ENCODE data around the gene PCYOX1L.
A peak's percentile ranks its signal among the peaks of the same experiment; 100 is the strongest.

PCYOX1L gene, protein sequence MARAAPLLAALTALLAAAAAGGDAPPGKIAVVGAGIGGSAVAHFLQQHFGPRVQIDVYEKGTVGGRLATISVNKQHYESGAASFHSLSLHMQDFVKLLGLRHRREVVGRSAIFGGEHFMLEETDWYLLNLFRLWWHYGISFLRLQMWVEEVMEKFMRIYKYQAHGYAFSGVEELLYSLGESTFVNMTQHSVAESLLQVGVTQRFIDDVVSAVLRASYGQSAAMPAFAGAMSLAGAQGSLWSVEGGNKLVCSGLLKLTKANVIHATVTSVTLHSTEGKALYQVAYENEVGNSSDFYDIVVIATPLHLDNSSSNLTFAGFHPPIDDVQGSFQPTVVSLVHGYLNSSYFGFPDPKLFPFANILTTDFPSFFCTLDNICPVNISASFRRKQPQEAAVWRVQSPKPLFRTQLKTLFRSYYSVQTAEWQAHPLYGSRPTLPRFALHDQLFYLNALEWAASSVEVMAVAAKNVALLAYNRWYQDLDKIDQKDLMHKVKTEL

DNA sequence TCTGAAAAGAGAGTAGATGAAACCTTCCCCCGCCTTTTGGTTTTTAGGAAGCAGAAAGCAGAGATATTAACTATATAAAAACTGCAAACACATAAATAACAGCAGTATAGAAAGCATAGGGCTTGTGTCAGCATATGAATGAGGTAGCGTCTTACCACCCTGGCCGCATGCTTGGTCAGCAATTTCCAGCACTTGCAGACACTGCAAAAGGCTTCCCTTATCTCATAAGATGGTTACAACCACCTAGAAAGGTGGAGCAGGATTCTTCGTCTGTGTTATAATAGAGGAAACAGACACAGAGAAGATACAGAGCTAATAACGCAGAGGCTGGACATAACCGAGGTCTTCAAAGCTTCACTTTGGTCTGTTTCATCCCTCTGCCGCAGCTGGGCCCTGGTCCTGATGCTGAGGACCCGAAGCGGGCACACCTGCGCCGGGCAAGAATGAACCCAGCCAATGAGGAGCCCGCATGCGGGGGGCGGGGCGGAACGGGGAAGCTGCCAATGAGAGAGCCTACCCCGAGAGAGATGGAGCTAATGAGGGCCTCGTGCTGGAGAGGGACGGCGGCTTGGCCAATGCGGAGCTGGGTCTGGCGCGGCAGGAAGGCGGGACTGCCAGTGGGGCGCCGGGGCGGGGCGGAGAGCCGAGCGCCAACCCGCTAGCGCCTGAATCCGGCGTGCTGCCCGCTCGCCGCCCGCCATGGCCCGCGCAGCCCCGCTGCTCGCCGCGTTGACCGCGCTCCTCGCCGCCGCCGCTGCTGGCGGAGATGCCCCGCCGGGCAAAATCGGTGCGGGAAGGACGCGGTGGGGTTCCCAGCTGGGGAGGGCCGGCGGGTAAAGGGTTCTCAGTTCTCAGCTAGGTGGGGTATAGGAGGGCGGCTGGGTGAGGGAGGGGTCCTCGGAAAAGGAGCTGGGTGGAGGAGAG, at the start of gene PCYOX1L:
Gene PCYOX1L (plus strand): TSS at position 677 of the 924 bp plus-strand sequence. CDS start 23 bp downstream, at position 700.
- TF ChIP-seq REST (IDR thresholded peaks at IDR 0.05; ENCODE audit: low read depth) (no peak), EP300 (IDR thresholded peaks at IDR 0.05; ENCODE audit: borderline replicate concordance) (no peak), FOXM1 (IDR thresholded peaks at IDR 0.05; ENCODE audit: borderline replicate concordance, low read depth) (no peak), ZBTB7A (IDR thresholded peaks at IDR 0.05; ENCODE audit: low read depth) (0 out of 2 replicates have a peak, but pooled peaks have one; percentile 38), TAF1 (IDR thresholded peaks at IDR 0.05; ENCODE audit: low read depth) (peak; percentile 31; the same call in 1 of the 2 replicates), TCF12 (IDR thresholded peaks at IDR 0.05; ENCODE audit: low read depth) (no peak), MAX (IDR thresholded peaks at IDR 0.05) (peak; percentile 71), RAD21 (IDR thresholded peaks at IDR 0.05; ENCODE audit: low read depth) (no peak), USF1 (IDR thresholded peaks at IDR 0.05) (peak; percentile 59; the same call in 1 of the 2 replicates), YY1 (IDR thresholded peaks at IDR 0.05; ENCODE audit: low read depth) (peak; percentile 76), CEBPB (IDR thresholded peaks at IDR 0.05) (no peak), CREB1 (IDR thresholded peaks at IDR 0.05; ENCODE audit: low read depth) (no peak), NFIC (IDR thresholded peaks at IDR 0.05) (no peak; the same call in 1 of the 2 replicates), TEAD4 (IDR thresholded peaks at IDR 0.05) (no peak), EGR1 (IDR thresholded peaks at IDR 0.05) (no peak)

DNA sequence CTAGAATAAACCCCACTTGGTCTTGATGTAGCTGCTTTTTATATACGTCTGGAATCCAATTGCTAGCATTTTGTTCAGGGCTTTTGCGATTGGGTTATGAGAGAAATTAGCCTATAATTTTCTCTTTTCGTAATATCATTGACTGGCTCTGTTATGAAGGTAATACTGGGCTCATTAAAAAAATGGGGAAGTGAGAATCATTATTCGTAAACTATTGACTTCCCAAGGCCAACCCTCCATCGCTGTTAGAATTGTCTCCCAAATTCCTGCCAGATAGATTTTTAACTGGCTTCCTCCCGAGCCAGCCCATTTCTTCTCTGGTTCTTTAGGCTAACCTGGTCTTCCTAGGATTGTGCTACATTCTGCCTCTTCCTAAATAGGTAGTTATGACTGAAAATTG, 48.5 kb upstream of the PCYOX1L start:
- TF ChIP-seq FOXM1 (IDR thresholded peaks at IDR 0.05; ENCODE audit: borderline replicate concordance, low read depth) (no peak), EP300 (IDR thresholded peaks at IDR 0.05; ENCODE audit: borderline replicate concordance) (no peak), TAF1 (IDR thresholded peaks at IDR 0.05; ENCODE audit: low read depth) (no peak), CREB1 (IDR thresholded peaks at IDR 0.05; ENCODE audit: low read depth) (no peak), TEAD4 (IDR thresholded peaks at IDR 0.05) (no peak), RAD21 (IDR thresholded peaks at IDR 0.05; ENCODE audit: low read depth) (no peak), USF1 (IDR thresholded peaks at IDR 0.05) (no peak), MAX (IDR thresholded peaks at IDR 0.05) (no peak), TCF12 (IDR thresholded peaks at IDR 0.05; ENCODE audit: low read depth) (no peak), EGR1 (IDR thresholded peaks at IDR 0.05) (no peak), YY1 (IDR thresholded peaks at IDR 0.05; ENCODE audit: low read depth) (no peak), ZBTB7A (IDR thresholded peaks at IDR 0.05; ENCODE audit: low read depth) (no peak), REST (IDR thresholded peaks at IDR 0.05; ENCODE audit: low read depth) (no peak), NFIC (IDR thresholded peaks at IDR 0.05) (no peak), CEBPB (IDR thresholded peaks at IDR 0.05) (no peak)

DNA sequence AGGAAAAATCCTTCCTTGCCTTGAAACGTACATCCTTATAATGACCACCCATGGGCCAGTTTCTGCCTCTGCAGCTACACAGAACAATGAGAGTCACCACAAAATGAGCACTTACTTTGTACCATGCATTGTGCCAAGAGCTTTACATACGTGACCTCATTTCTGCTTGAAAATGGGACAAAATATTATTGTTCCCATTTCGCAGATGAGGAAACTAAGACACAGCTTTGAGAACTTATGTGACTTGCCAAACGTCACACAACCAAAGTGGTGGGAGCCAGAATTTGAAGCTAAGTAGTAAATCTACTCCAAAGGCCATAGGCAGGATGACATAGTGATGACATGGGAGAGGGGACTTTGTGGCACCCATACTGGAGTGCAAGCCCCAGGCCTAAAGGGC, 47.4 kb upstream of the PCYOX1L start:
- no peak for TF ChIP-seq TEAD4 (IDR thresholded peaks at IDR 0.05)
- TF ChIP-seq CREB1 (IDR thresholded peaks at IDR 0.05; ENCODE audit: low read depth) = no peak
- no peak for TF ChIP-seq MAX (IDR thresholded peaks at IDR 0.05)
- TF ChIP-seq EP300 (IDR thresholded peaks at IDR 0.05; ENCODE audit: borderline replicate concordance) = no peak
- TF ChIP-seq CEBPB (IDR thresholded peaks at IDR 0.05) = no peak
- TF ChIP-seq TAF1 (IDR thresholded peaks at IDR 0.05; ENCODE audit: low read depth) = no peak
- no peak for TF ChIP-seq YY1 (IDR thresholded peaks at IDR 0.05; ENCODE audit: low read depth)
- TF ChIP-seq NFIC (IDR thresholded peaks at IDR 0.05) = no peak

- no peak for TF ChIP-seq MAX (IDR thresholded peaks at IDR 0.05)
- TF ChIP-seq YY1 (IDR thresholded peaks at IDR 0.05; ENCODE audit: low read depth) = no peak
- no peak for TF ChIP-seq EGR1 (IDR thresholded peaks at IDR 0.05)
- TF ChIP-seq REST (IDR thresholded peaks at IDR 0.05; ENCODE audit: low read depth) = no peak
- TF ChIP-seq NFIC (IDR thresholded peaks at IDR 0.05) = no peak
- TF ChIP-seq EP300 (IDR thresholded peaks at IDR 0.05; ENCODE audit: borderline replicate concordance) = no peak
- no peak for TF ChIP-seq FOXM1 (IDR thresholded peaks at IDR 0.05; ENCODE audit: borderline replicate concordance, low read depth)
- TF ChIP-seq CREB1 (IDR thresholded peaks at IDR 0.05; ENCODE audit: low read depth) = no peak
- TF ChIP-seq USF1 (IDR thresholded peaks at IDR 0.05) = no peak
- no peak for TF ChIP-seq ZBTB7A (IDR thresholded peaks at IDR 0.05; ENCODE audit: low read depth)
- TF ChIP-seq RAD21 (IDR thresholded peaks at IDR 0.05; ENCODE audit: low read depth) = no peak
- TF ChIP-seq TCF12 (IDR thresholded peaks at IDR 0.05; ENCODE audit: low read depth) = no peak
- TF ChIP-seq TAF1 (IDR thresholded peaks at IDR 0.05; ENCODE audit: low read depth) = no peak
- no peak for TF ChIP-seq CEBPB (IDR thresholded peaks at IDR 0.05)
- no peak for TF ChIP-seq TEAD4 (IDR thresholded peaks at IDR 0.05)
Measured at GRCh38 chr5:149310947-149311658, 46.7 kb upstream of the PCYOX1L start.
